Smooth muscle cell (in vitro differentiated cells): ENCODE measurements around the gene TSPEAR. TPM values are rescaled to one million over a fixed set of nuclear protein-coding genes. Genes with fewer than 3 reads are reported as not detected.

Experiments used
- DNase-seq: peaks from one replicate; lab custom pipeline; 2025; ENCODE audit not compliant: unreplicated experiment; lab: John Stamatoyannopoulos, UW
- H2AFZ ChIP-seq: fragments of 200-600 bp; sonication (generic); 2 replicates; pipeline ENCODE4 v1.6.0; 2016; ENCODE audit warnings: antibody characterized with exemption, low read depth, mild to moderate bottlenecking
- H3F3A ChIP-seq: fragments of 200-600 bp; sonication (generic); 2 replicates; pipeline ENCODE4 v1.6.0; 2017; ENCODE audit warnings: antibody characterized with exemption, low read depth
- H3K27ac ChIP-seq: fragments of 200-600 bp; sonication (generic); 2 replicates; pipeline ENCODE4 v1.5.1; 2016; ENCODE audit warnings: low read depth, mild to moderate bottlenecking
- H3K27me3 ChIP-seq: fragments of 200-600 bp; sonication (generic); 2 replicates; pipeline ENCODE4 v1.6.1; 2016; ENCODE audit warnings: low read depth, mild to moderate bottlenecking
- H3K36me3 ChIP-seq: fragments of 200-600 bp; sonication (generic); 2 replicates; pipeline ENCODE4 v1.5.1; 2016; ENCODE audit warnings: low read depth
- H3K4me1 ChIP-seq: fragments of 200-600 bp; sonication (generic); 2 replicates; pipeline ENCODE4 v1.5.1; 2016; ENCODE audit warnings: low read depth
- H3K4me2 ChIP-seq: fragments of 200-600 bp; sonication (generic); 2 replicates; pipeline ENCODE4 v1.6.0; 2016; ENCODE audit warnings: mild to moderate bottlenecking
- H3K4me3 ChIP-seq: fragments of 200-600 bp; sonication (generic); 2 replicates; pipeline ENCODE4 v1.5.1; 2016; ENCODE audit warnings: mild to moderate bottlenecking
- H3K79me2 ChIP-seq: fragments of 200-600 bp; sonication (generic); 2 replicates; pipeline ENCODE4 v1.6.0; 2016; ENCODE audit warnings: low read depth, mild to moderate bottlenecking
- H3K9ac ChIP-seq: fragments of 200-600 bp; sonication (generic); 2 replicates; pipeline ENCODE4 v1.6.0; 2016; ENCODE audit warnings: low read depth
- H3K9me3 ChIP-seq: fragments of 200-600 bp; sonication (generic); replicated peaks from 2 replicates; pipeline ENCODE4 v1.5.1; 2016; ENCODE audit warnings: low read depth
- H4K20me1 ChIP-seq: fragments of 200-600 bp; sonication (generic); 2 replicates; pipeline ENCODE4 v1.6.0; 2016; ENCODE audit warnings: low read depth
- WGBS: methylation state at CpG from one replicate; pipeline ENCODE4 v1.1.7; 2016; ENCODE audit warnings: low lambda C conversion rate; 5-methylcytosine and 5-hydroxymethylcytosine counted together
- polyA plus RNA-seq: library from polyadenylated mRNA; unstranded; fragments of >200 nt; fragmentation: Nextera tagmentation; extraction: Ambion mirVana; gene quantifications from 2 replicates; pipeline ENCODE4 v1.2.1, GENCODE V29; 2016
- total RNA-seq: library from RNA; depleted of rRNA; stranded (reverse); fragments of >200 nt; gene quantifications from 2 replicates; pipeline ENCODE4 v1.2.3, GENCODE V29; 2014
- TF ChIP-seq, protein P1 (sequence below): fragments of 200-600 bp; sonication (generic); IDR thresholded peaks from 2 replicates; pipeline ENCODE4 v1.5.1; 2017; ENCODE audit warnings: borderline replicate concordance, mild to moderate bottlenecking, antibody characterized with exemption; ENCODE audit not compliant: insufficient read depth, poor library complexity, severe bottlenecking

The TSPEAR gene
- total and polyA plus RNA-seq, 2 experiments from 2014 or later, result 0.71 TPM; not detected in 1

DNA sequence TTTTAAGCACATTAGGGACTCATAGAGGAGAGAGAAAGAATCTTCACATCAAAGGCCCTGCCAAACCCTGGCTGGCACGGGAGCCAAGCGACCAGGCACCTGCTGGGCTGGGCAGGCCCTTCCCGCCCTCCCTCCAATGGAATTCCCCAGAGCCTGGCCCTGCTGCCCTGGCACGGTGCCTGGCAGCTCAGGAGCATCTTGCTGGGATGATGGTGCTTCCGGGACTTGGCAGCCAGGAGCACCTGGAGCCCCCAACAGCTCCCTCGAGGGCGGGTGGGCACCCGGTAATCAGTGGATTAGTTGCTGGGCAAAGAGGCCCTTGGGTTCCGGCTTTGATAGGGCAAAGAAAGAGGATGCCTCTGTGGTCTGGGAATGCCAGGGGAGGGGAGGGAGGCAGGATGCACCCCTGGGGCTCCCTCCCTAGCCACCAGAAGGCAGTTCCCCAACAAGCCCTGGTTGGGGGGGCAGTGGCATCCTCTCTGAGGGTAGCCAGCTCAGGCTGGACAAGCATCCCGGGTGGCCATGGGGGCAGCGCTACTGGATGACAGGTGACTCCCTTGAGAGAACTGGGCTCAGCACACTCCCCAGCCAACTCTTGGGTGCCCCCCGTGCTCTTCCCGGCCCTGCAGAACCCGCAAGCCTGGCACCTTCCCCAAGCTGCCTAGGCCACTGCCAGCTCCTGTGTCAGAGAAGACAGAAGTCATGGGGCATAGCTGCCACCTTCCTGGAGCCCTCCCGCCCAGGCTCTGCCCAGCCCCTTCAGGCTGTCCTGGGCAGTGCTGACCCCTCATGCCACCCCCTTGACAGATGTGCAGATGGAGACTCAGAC lies 197.8 kb downstream of the TSPEAR start:
- 98% methylated on average over 15 of the region's 15 CpGs for WGBS

DNA sequence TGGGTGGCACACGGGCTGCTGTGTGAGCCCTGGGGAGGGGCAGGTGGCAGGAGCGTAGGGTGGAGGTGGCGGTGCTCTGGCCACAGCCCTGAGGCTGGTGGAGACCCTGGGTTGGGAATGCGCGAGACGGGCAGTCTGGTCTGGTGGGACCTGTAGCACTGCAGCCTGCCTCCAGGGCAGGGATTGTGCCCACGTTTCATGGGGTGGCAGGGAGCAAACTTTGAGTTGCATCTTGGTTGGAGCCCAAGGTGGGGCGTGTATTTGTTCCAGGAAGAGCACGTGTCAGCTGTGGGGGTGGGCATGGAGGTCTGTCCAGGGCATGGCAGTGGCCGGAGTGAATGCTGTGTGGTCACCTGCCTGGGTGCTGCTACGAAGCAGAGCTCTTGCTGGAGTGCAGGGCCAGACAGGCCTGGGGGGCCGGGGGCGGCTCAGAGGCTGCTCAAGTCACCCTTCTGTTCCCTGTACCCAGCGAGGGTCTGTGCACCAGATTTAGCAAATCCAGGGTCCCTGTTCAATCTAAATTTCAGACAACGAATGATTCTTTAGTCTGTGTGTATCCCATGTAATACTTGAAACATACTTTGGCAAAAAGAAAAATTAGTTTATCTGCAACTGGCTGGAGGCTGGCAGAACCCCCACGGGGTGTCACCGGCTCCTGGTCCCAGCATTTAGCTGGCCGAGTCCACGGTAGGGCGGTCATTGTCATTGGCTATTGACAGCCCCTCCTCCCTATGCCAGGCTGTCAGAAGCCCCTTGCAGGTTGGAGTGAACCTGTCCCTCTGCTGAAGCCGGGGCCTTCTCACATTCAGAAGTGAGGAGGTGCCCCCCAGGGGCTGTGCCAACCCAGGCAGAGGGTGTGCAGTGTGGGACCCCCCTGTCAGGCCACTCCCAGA lies 198.6 kb downstream of the TSPEAR start:
- 95% methylated on average over 21 of the region's 21 CpGs for WGBS
- no peaks in the 10 kb centered on the region for H4K20me1 ChIP-seq
- H3K4me3 ChIP-seq, result no peak overlapping the region
- no peak overlapping the region for H3K9ac ChIP-seq
- TF ChIP-seq, protein P1, sequence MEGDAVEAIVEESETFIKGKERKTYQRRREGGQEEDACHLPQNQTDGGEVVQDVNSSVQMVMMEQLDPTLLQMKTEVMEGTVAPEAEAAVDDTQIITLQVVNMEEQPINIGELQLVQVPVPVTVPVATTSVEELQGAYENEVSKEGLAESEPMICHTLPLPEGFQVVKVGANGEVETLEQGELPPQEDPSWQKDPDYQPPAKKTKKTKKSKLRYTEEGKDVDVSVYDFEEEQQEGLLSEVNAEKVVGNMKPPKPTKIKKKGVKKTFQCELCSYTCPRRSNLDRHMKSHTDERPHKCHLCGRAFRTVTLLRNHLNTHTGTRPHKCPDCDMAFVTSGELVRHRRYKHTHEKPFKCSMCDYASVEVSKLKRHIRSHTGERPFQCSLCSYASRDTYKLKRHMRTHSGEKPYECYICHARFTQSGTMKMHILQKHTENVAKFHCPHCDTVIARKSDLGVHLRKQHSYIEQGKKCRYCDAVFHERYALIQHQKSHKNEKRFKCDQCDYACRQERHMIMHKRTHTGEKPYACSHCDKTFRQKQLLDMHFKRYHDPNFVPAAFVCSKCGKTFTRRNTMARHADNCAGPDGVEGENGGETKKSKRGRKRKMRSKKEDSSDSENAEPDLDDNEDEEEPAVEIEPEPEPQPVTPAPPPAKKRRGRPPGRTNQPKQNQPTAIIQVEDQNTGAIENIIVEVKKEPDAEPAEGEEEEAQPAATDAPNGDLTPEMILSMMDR, result no peak
- H3K36me3 ChIP-seq, result no peaks in the 10 kb centered on the region
- DNase-seq, result no peak
- no peaks in the 10 kb centered on the region for H3K27me3 ChIP-seq
- H3K4me2 ChIP-seq, result no peak overlapping the region
- no peaks in the 10 kb centered on the region for H3F3A ChIP-seq
- H2AFZ ChIP-seq, result no peak overlapping the region
- H3K4me1 ChIP-seq, result no peaks in the 10 kb centered on the region
- H3K9me3 ChIP-seq, result no peaks in the 10 kb centered on the region
- no peak overlapping the region for H3K27ac ChIP-seq
- no peaks in the 10 kb centered on the region for H3K79me2 ChIP-seq

More for the DNA sequence above, 197.8 kb downstream of the TSPEAR start:
- Histone ChIP-seq H3K36me3 (no peaks in the 10 kb centered on the region), H3K4me3 (no peak overlapping the region), H3K9ac (no peak overlapping the region), H4K20me1 (no peaks in the 10 kb centered on the region), H3K9me3 (no peaks in the 10 kb centered on the region), H3K4me1 (no peaks in the 10 kb centered on the region), H3K27me3 (no peaks in the 10 kb centered on the region), H3F3A (no peaks in the 10 kb centered on the region), H2AFZ (no peak overlapping the region), H3K4me2 (no peak overlapping the region), H3K27ac (no peak overlapping the region), H3K79me2 (no peaks in the 10 kb centered on the region)
- TF ChIP-seq, protein P1, result no peak
- DNase-seq, result no peak

DNA sequence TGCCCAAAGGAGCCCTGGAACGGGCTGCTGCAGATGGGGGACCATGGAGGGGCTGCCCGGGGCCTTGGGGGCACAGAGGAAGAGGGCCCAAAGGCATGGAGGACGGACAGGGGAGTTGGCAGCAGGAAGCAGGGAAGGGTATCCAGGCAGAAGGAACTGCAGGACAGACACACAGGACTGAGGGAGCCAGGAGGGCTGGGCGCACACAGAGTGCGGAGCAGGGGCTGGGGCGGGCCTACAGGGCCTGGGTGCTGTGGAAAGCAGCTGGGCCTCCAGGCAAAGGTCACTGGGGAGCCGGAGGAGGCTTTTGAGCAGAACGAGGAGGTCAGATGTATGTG lies 199.5 kb downstream of the TSPEAR start:
- Histone ChIP-seq H4K20me1 (no peaks in the 10 kb centered on the region), H3K79me2 (no peaks in the 10 kb centered on the region), H3K27me3 (no peaks in the 10 kb centered on the region), H3K4me3 (no peak overlapping the region), H3K4me2 (no peak overlapping the region), H3K9ac (no peak overlapping the region), H3K36me3 (no peaks in the 10 kb centered on the region), H3K4me1 (no peaks in the 10 kb centered on the region), H3F3A (no peaks in the 10 kb centered on the region), H3K27ac (no peak overlapping the region), H2AFZ (no peak overlapping the region), H3K9me3 (no peaks in the 10 kb centered on the region)
- TF ChIP-seq, protein P1, result no peak
- WGBS, result 92% methylated on average over 8 of the region's 8 CpGs
- DNase-seq, result no peak
